H1 (cell line): Measurements from ENCODE around the gene BPIFA2. TPM values are rescaled to one million over a fixed set of nuclear protein-coding genes. Genes with fewer than 3 reads are reported as not detected.

ENCODE experiments used
- ASH2L ChIP-seq: fragments of 200-600, 300-600 bp; sonication (generic); IDR thresholded peaks from one replicate; pipeline ENCODE4 v1.7.1; 2017; ENCODE audit warnings: low read length
- ATF2 ChIP-seq: IDR thresholded peaks from 2 replicates; pipeline ENCODE4 v1.6.1; 2012; ENCODE audit warnings: low read length, inconsistent platforms
- CHD7 ChIP-seq: fragments of 300-600 bp; sonication (generic); IDR thresholded peaks from 2 replicates; pipeline ENCODE4 v1.7.1; 2012; ENCODE audit warnings: low read length, moderate library complexity, mild to moderate bottlenecking, inconsistent platforms; ENCODE audit not compliant: insufficient replicate concordance
- CTCF ChIP-seq, 3 experiments: IDR thresholded peaks; 1 replicate in 2 of 3; 2 replicates in 1 of 3; pipeline versions ENCODE4 v1.5.1 to v1.6.1; 2011; ENCODE audit warnings: low read length in 3 of 3, mild to moderate bottlenecking in 3 of 3, inconsistent platforms in 2 of 3, low read depth in 1 of 3, moderate library complexity in 1 of 3; ENCODE audit not compliant: insufficient read depth in 1 of 3; ENCODE audit errors: control extremely low read depth in 1 of 3
- EZH2 ChIP-seq: fragments of 200-600 bp; sonication (generic); IDR thresholded peaks from 2 replicates; pipeline ENCODE4 v1.7.1; 2012; ENCODE audit warnings: low read depth, mild to moderate bottlenecking, moderate library complexity, low read length, inconsistent platforms; ENCODE audit not compliant: severe bottlenecking
- RBBP5 ChIP-seq: IDR thresholded peaks from 2 replicates; pipeline ENCODE4 v1.7.1; 2012; ENCODE audit warnings: low read depth, mild to moderate bottlenecking, inconsistent platforms, low read length, moderate library complexity, borderline replicate concordance
- TAF7 ChIP-seq: optimal IDR thresholded peaks from 2 replicates; pipeline ENCODE3; 2011; ENCODE audit warnings: low read depth, mild to moderate bottlenecking, inconsistent platforms, low read length, moderate library complexity, borderline replicate concordance
- polyA plus RNA-seq, 7 experiments: library from polyadenylated mRNA; depleted of rRNA in 3 of 7; stranded (reverse) in 5 of 7; unstranded in 2 of 7; fragments of >200 nt in 5 of 7; fragments of 200-250 nt in 2 of 7; gene quantifications; 1 replicate in 5 of 7; 2 replicates in 1 of 7; 4 replicates in 1 of 7; pipeline versions ENCODE4 v1.2.1 to v1.2.3, GENCODE V29; 2011 to 2013; ENCODE audit warnings: missing spikeins in 2 of 7, mixed read lengths in 2 of 7
- total RNA-seq: library from RNA; stranded (reverse); fragmentation: NEBNext Ultra II Directional; extraction: Animal tissue kit (Norgen Biotek cat#: 25700); gene quantifications from 2 replicates; pipeline ENCODE4 v1.2.1, GENCODE V29; 2021

The BPIFA2 gene
- total and polyA plus RNA-seq, 2 of the 8 experiments (the other 6 are each of a cell fraction or from before 2014, with no cell fraction given), result not detected

GRCh38 chr20:33187491-33187890 is 19.5 kb downstream of the BPIFA2 start (continued):
- TF ChIP-seq CHD7 (no peak), ATF2 (no peak), ASH2L (no peak), CTCF (IDR thresholded peaks at IDR 0.05; ENCODE audit: control extremely low read depth in 1 of 3, insufficient read depth in 1 of 3, low read depth in 1 of 3, low read length in 3 of 3) (no peak), EZH2 (no peak), RBBP5 (no peak), TAF7 (no peak)
